Gastroesophageal sphincter (tissue), 4 donors: ENCODE measurements around the gene CCDC9. TPM values are rescaled to one million over a fixed set of nuclear protein-coding genes. Genes with fewer than 3 reads are reported as not detected.

Source experiments
- ATAC-seq: fragments of 150-250 bp; one replicate; pipeline ENCODE4 v1.9.1; 2016; ENCODE audit warnings: mild to moderate bottlenecking, moderate library complexity
- H3K27ac ChIP-seq, 4 donors: fragments of 200-600 bp; sonication (generic) in 3 of 4; 1 replicate in 3 of 4; 2 replicates in 1 of 4; pipeline ENCODE4 v1.5.1; 2016 to 2019
- H3K27me3 ChIP-seq: fragments of 200-600 bp; sonication (generic); one replicate; pipeline ENCODE4 v1.5.1; 2019
- H3K36me3 ChIP-seq, 2 donors: fragments of 200-600 bp; sonication (generic); one replicate each; pipeline ENCODE4 v1.5.1; 2019; ENCODE audit warnings: control low read depth in 1 of 2
- H3K4me1 ChIP-seq, 3 donors: fragments of 200-600 bp; sonication (generic); 1 replicate in 2 of 3; 2 replicates in 1 of 3; pipeline ENCODE4 v1.5.1; 2016 to 2019; ENCODE audit warnings: control low read depth in 2 of 3
- H3K4me3 ChIP-seq, 2 donors: fragments of 200-600 bp; sonication (generic); one replicate each; pipeline ENCODE4 v1.5.1; 2019; ENCODE audit warnings: mild to moderate bottlenecking in 1 of 2, moderate library complexity in 1 of 2
- H3K9me3 ChIP-seq, 3 donors: fragments of 200-600 bp; sonication (generic); one replicate each; pipeline ENCODE4 v1.5.1; 2017 to 2019; ENCODE audit warnings: control low read depth in 2 of 3
- EP300 ChIP-seq: sonication (generic); formaldehyde crosslinking; IDR thresholded peaks from one replicate; pipeline ENCODE4 v1.6.1; 2017; ENCODE audit warnings: antibody characterized with exemption, mild to moderate bottlenecking
- POLR2A ChIP-seq, 2 donors: fragments of 450-650 bp; IDR thresholded peaks; one replicate each; pipeline ENCODE4 v1.6.1; 2017; ENCODE audit warnings: antibody characterized with exemption in 2 of 2, mild to moderate bottlenecking in 2 of 2, moderate library complexity in 1 of 2
- POLR2AphosphoS5 ChIP-seq: sonication (generic); formaldehyde crosslinking; IDR thresholded peaks from one replicate; pipeline ENCODE4 v1.6.1; 2017; ENCODE audit warnings: antibody characterized with exemption
- WGBS, 2 donors: methylation state at CpG; one replicate each; pipeline ENCODE4 v1.1.5; 2018; ENCODE audit warnings: low coverage in 1 of 2; 5-methylcytosine and 5-hydroxymethylcytosine counted together
- total RNA-seq, 4 donors: library from RNA; depleted of rRNA; stranded (reverse); fragments of >200 nt; gene quantifications; one replicate each; pipeline ENCODE4 v1.1.0, GENCODE V29; 2016
- TF ChIP-seq, protein P1 (sequence below), 4 experiments: fragments of 200-600 bp in 2 of 4; fragments of 450-650 bp in 2 of 4; sonication (generic) in 1 of 4; IDR thresholded peaks; one replicate each; pipeline ENCODE4 v1.5.1; 2017 to 2019; ENCODE audit warnings: antibody characterized with exemption in 4 of 4, mild to moderate bottlenecking in 2 of 4, moderate library complexity in 2 of 4

Gene CCDC9
- total RNA-seq, 4 donors from 2014 or later, result 17.3 to 36.9 (median 28.5) TPM

DNA sequence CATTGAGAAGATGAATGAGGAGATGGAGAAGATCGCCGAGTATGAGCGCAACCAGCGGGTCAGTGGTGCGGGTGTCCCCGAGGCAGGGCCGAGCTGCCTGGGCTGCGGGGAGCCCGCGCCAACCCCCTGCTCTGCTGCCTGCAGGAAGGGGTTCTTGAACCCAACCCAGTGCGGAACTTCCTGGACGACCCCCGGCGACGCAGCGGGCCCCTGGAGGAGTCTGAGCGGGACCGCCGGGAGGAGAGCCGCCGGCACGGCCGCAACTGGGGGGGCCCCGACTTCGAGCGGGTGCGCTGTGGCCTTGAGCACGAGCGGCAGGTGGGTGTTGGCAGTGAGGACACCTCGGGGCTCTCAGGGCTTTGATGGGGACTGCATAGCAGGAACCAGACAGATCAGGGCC is 8.3 kb downstream of the CCDC9 start:
- WGBS, 2 donors, result 77 to 94% methylated on average over 5 to 7 of the region's 30 CpGs
- ATAC-seq, result no peak
- no peak overlapping the region for H3K4me3 ChIP-seq
- no peak overlapping the region for H3K27ac ChIP-seq
- TF ChIP-seq EP300 (no peak), POLR2AphosphoS5 (no peak), POLR2A (IDR thresholded peaks at IDR 0.05) (no peak)
- TF ChIP-seq, protein P1, sequence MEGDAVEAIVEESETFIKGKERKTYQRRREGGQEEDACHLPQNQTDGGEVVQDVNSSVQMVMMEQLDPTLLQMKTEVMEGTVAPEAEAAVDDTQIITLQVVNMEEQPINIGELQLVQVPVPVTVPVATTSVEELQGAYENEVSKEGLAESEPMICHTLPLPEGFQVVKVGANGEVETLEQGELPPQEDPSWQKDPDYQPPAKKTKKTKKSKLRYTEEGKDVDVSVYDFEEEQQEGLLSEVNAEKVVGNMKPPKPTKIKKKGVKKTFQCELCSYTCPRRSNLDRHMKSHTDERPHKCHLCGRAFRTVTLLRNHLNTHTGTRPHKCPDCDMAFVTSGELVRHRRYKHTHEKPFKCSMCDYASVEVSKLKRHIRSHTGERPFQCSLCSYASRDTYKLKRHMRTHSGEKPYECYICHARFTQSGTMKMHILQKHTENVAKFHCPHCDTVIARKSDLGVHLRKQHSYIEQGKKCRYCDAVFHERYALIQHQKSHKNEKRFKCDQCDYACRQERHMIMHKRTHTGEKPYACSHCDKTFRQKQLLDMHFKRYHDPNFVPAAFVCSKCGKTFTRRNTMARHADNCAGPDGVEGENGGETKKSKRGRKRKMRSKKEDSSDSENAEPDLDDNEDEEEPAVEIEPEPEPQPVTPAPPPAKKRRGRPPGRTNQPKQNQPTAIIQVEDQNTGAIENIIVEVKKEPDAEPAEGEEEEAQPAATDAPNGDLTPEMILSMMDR (IDR thresholded peaks at IDR 0.05), result no peak
- H3K27me3 ChIP-seq, result no peaks in the 10 kb centered on the region
- H3K4me1 ChIP-seq, result peaks cover 0 to 12% (median 0%) of the 10 kb centered on the region in 3 donors
- peaks cover 0 to 100% of the 10 kb centered on the region in 2 donors for H3K36me3 ChIP-seq
- H3K9me3 ChIP-seq, result no peaks in the 10 kb centered on the region

DNA sequence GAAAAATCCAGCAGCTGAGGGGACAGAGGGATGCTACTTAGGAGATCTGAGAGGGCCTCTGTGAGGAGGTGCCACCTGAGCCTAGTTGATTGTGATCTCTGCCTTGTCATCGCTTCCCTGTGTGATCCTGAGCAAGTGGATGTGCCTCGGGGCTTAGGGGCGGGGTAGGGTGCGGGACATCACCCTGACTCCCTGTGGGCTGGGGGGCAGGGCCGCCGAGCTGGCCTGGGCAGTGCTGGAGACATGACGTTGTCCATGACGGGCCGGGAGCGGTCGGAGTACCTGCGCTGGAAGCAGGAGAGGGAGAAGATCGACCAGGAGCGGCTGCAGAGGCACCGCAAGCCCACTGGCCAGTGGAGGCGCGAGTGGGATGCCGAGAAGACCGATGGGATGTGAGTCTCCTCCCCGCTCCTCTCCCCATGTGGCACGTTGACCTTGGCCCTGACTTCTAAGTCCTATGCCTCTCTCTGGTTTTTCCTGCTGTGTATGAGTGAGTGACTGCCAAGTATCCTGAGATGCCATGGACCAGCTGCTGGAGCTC is 10.1 kb downstream of the CCDC9 start:
- Histone ChIP-seq H3K27me3 (no peaks in the 10 kb centered on the region), H3K9me3 (no peaks in the 10 kb centered on the region), H3K4me3 (no peak overlapping the region), H3K36me3 (peaks cover 0 to 100% of the 10 kb centered on the region in 2 donors), H3K4me1 (no peaks in the 10 kb centered on the region), H3K27ac (no peak overlapping the region)
- 87 to 100% methylated on average over 4 to 6 of the region's 21 CpGs for WGBS, 2 donors
- no peak for TF ChIP-seq EP300
- TF ChIP-seq, protein P1 (IDR thresholded peaks at IDR 0.05), result no peak
- no peak for TF ChIP-seq POLR2AphosphoS5
- no peak for TF ChIP-seq POLR2A (IDR thresholded peaks at IDR 0.05)
- ATAC-seq, result no peak

DNA sequence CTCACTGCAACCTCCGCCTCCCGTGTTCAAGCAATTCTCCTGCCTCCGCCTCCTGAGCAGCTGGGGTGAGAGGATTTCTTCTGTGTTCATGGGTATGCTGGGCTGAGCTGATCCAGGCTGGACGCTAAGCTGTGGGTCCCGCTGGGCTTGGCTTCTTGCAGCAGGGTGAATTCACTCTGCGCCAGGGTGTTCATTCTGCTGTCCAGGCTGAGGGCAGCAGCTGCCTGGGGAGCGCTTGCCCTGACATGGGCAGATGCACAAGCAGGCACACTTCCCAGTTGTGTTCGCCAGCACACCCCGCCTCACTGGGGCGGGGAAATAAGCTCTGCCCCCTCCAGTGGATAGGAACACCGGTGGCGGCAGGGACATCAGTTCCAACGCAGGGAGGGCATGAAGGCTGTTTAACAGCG is 11.0 kb downstream of the CCDC9 start:
- peaks cover 0 to 7% (median 0%) of the 10 kb centered on the region in 3 donors for H3K4me1 ChIP-seq
- 90 to 97% methylated on average over 4 to 6 of the region's 14 CpGs for WGBS, 2 donors
- ATAC-seq, result no peak
- H3K27me3 ChIP-seq, result no peaks in the 10 kb centered on the region
- H3K9me3 ChIP-seq, result no peaks in the 10 kb centered on the region
- no peak overlapping the region for H3K4me3 ChIP-seq
- no peak overlapping the region for H3K27ac ChIP-seq
- H3K36me3 ChIP-seq, result peaks cover 0 to 99% of the 10 kb centered on the region in 2 donors
- TF ChIP-seq, protein P1 (IDR thresholded peaks at IDR 0.05), result no peak
- TF ChIP-seq POLR2A (IDR thresholded peaks at IDR 0.05) (no peak), POLR2AphosphoS5 (no peak)

- TF ChIP-seq POLR2A (IDR thresholded peaks at IDR 0.05) (no peak), POLR2AphosphoS5 (no peak), EP300 (no peak)
- TF ChIP-seq, protein P1 (IDR thresholded peaks at IDR 0.05), result no peak
- 91% methylated on average over 6 of the region's 6 CpGs; no CpG with 5 or more reads in 1 of the 2 donors for WGBS, 2 donors
- Histone ChIP-seq H3K27me3 (no peaks in the 10 kb centered on the region), H3K4me1 (peaks cover 0 to 14% (median 2%) of the 10 kb centered on the region in 3 donors), H3K9me3 (no peaks in the 10 kb centered on the region), H3K27ac (no peak overlapping the region), H3K4me3 (no peak overlapping the region), H3K36me3 (peaks cover 0 to 92% of the 10 kb centered on the region in 2 donors)
- no peak for ATAC-seq
These were observed 11.7 kb downstream of the CCDC9 start for GRCh38 chr19:47268028-47268427.

GRCh38 chr19:47269596-47269995 is 13.3 kb downstream of the CCDC9 start:
- H3K36me3 ChIP-seq, result peaks cover 0 to 76% of the 10 kb centered on the region in 2 donors
- no peak overlapping the region for H3K27ac ChIP-seq
- 83 to 93% methylated on average over 3 to 7 of the region's 7 CpGs for WGBS, 2 donors
- no peak for ATAC-seq
- H3K9me3 ChIP-seq, result no peaks in the 10 kb centered on the region
- no peaks in the 10 kb centered on the region for H3K27me3 ChIP-seq
- no peak for TF ChIP-seq POLR2A (IDR thresholded peaks at IDR 0.05)
- no peak for TF ChIP-seq POLR2AphosphoS5
- no peak overlapping the region for H3K4me3 ChIP-seq
- H3K4me1 ChIP-seq, result peaks cover 0 to 18% (median 4%) of the 10 kb centered on the region in 3 donors
